Spleen (tissue), 7 donors: ENCODE results near the gene PRPF40B.

Experiments used
- CTCF ChIP-seq, 11 experiments: fragments of 200-600 bp in 7 of 11; fragments of 450-650 bp in 4 of 11; sonication (generic) in 4 of 11; IDR thresholded peaks in 8 of 11; conservative IDR thresholded peaks in 3 of 11; 1 replicate in 7 of 11; 2 replicates in 4 of 11; pipeline versions ENCODE4 v1.4.0 to v1.8.0; 2016 to 2021; ENCODE audit warnings: antibody characterized with exemption in 11 of 11, inconsistent platforms in 4 of 11, mild to moderate bottlenecking in 1 of 11
- POLR2A ChIP-seq, 3 donors: fragments of 450-650 bp; IDR thresholded peaks; one replicate each; pipeline ENCODE4 v1.5.1; 2017; ENCODE audit warnings: antibody characterized with exemption in 3 of 3, mild to moderate bottlenecking in 1 of 3
- POLR2AphosphoS5 ChIP-seq, 3 donors: sonication (generic); formaldehyde crosslinking; IDR thresholded peaks; one replicate each; pipeline ENCODE4 v1.5.1; 2017; ENCODE audit warnings: antibody characterized with exemption in 3 of 3
- donor health status: DM: no; HTN: no; CAD: no; lungs with moderate emphysema.
- donor health status: DM: no; HTN: no; CAD: no.
- donor health status: DM: no; HTN: no; CAD: no.

GRCh38 chr12:49633703-49634345 lies 10.5 kb downstream of the PRPF40B start:
- TF ChIP-seq CTCF (IDR thresholded peaks at IDR 0.05 in 8 of 11, conservative IDR thresholded peaks at IDR 0.05 in 3 of 11), result no peak
- TF ChIP-seq POLR2A (IDR thresholded peaks at IDR 0.05), result no peak
- TF ChIP-seq POLR2AphosphoS5 (IDR thresholded peaks at IDR 0.05), result peak in 1 of 3 donors; percentile 52
